Parathyroid adenoma (tissue), 2 donors: ENCODE results near the gene TIMP4.

ENCODE experiments used
- H2AFZ ChIP-seq: fragments of 300-600 bp; sonication (generic); one replicate; pipeline ENCODE4 v1.7.0; 2017; ENCODE audit warnings: antibody characterized with exemption, mild to moderate bottlenecking
- H3K27ac ChIP-seq: fragments of 300-600 bp; sonication (generic); one replicate; pipeline ENCODE4 v1.7.0; 2017
- H3K27me3 ChIP-seq: fragments of 300-600 bp; sonication (generic); one replicate; pipeline ENCODE4 v1.7.0; 2017; ENCODE audit warnings: low read length; ENCODE audit not compliant: control insufficient read depth, insufficient read depth
- H3K36me3 ChIP-seq: fragments of 300-600 bp; sonication (generic); one replicate; pipeline ENCODE4 v1.7.0; 2017; ENCODE audit warnings: low read length; ENCODE audit not compliant: control insufficient read depth, insufficient read depth
- H3K4me1 ChIP-seq: fragments of 300-600 bp; sonication (generic); one replicate; pipeline ENCODE4 v1.7.0; 2017; ENCODE audit warnings: control low read depth
- H3K4me2 ChIP-seq: fragments of 300-600 bp; sonication (generic); one replicate; pipeline ENCODE4 v1.7.0; 2017; ENCODE audit warnings: low read length
- H3K4me3 ChIP-seq: fragments of 300-600 bp; sonication (generic); one replicate; pipeline ENCODE4 v1.7.0; 2017; ENCODE audit warnings: low read depth, low read length
- H3K79me2 ChIP-seq: fragments of 300-600 bp; sonication (generic); one replicate; pipeline ENCODE4 v1.7.0; 2017; ENCODE audit warnings: control low read depth
- H3K9ac ChIP-seq: fragments of 300-600 bp; sonication (generic); one replicate; pipeline ENCODE4 v1.7.0; 2017; ENCODE audit warnings: mild to moderate bottlenecking
- H3K9me3 ChIP-seq: fragments of 300-600 bp; sonication (generic); one replicate; pipeline ENCODE4 v1.7.0; 2017; ENCODE audit warnings: low read length; ENCODE audit not compliant: control insufficient read depth
- TF ChIP-seq, protein P1 (sequence below): fragments of 300-600 bp; sonication (generic); IDR thresholded peaks from one replicate; pipeline ENCODE4 v1.7.0; 2017; ENCODE audit warnings: antibody characterized with exemption, mild to moderate bottlenecking
- donor health status: primary hyperparathyroidism.

The TIMP4 gene

DNA sequence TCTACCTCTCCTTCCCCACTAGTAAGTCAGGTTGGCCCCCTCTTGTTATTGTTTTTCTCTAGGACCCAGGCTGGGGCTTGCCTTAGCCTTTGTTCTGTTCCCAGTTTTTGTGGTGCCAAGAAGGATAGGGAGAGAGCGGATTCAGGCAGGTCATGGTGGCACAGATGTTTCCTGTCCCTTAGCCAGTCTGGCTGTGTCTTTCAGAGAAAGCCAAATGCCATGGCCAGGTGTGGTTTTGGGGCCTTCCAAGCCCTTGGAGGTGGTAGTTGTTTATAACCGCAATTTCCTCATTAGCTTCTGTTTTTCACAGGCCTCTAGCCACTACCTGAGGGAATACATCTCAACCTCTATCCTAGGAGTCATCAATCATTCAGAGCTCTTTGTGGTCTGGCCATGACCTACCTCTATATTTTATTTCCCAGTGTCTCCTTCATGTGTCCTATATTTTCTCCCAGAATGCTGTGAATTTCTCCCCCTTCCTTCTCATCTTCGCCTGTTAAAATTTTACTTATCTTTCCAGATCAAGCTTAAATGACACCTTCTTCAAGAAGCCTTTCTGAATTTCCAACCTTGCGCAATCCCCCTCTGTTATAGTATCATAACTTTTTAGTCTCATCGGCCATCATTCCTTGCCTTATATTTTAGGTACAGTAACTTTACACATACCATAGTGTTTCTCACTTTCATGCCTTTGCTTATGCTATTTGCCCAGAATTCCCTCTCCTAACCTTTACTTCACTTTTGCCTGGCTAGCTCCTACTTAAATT lies 38.2 kb downstream of the TIMP4 start:
- H3K36me3 ChIP-seq = no peaks in the 10 kb centered on the region
- H3K27me3 ChIP-seq = no peaks in the 10 kb centered on the region
- no peak overlapping the region for H3K4me3 ChIP-seq
- H3K9me3 ChIP-seq = no peaks in the 10 kb centered on the region
- TF ChIP-seq, protein P1, sequence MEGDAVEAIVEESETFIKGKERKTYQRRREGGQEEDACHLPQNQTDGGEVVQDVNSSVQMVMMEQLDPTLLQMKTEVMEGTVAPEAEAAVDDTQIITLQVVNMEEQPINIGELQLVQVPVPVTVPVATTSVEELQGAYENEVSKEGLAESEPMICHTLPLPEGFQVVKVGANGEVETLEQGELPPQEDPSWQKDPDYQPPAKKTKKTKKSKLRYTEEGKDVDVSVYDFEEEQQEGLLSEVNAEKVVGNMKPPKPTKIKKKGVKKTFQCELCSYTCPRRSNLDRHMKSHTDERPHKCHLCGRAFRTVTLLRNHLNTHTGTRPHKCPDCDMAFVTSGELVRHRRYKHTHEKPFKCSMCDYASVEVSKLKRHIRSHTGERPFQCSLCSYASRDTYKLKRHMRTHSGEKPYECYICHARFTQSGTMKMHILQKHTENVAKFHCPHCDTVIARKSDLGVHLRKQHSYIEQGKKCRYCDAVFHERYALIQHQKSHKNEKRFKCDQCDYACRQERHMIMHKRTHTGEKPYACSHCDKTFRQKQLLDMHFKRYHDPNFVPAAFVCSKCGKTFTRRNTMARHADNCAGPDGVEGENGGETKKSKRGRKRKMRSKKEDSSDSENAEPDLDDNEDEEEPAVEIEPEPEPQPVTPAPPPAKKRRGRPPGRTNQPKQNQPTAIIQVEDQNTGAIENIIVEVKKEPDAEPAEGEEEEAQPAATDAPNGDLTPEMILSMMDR = no peak
- peaks cover 13% of the 10 kb centered on the region for H3K4me1 ChIP-seq
- H3K4me2 ChIP-seq = no peak overlapping the region
- H2AFZ ChIP-seq = no peak overlapping the region
- no peak overlapping the region for H3K27ac ChIP-seq
- H3K9ac ChIP-seq = no peak overlapping the region
- H3K79me2 ChIP-seq = no peaks in the 10 kb centered on the region

DNA sequence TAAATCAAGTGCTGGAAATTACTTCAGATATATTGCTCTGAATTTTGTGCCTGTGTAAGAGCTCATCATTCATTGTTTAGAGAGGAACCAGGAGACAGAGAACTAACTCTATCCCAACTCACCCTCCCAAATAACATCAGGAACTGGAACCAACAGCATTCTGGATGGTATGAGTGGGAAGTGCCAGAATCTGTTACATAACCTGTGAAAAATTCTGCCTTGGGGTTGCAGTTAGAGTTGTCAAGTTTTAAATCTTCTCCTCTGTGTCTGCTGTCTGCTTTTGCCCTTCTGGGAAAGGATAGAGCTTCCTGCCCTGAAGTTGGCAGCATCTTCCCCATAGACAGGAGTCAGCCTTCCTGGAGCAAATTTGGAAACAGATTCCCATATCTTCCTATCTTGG lies 41.2 kb downstream of the TIMP4 start:
- Histone ChIP-seq H3K79me2 (peaks cover 2% of the 10 kb centered on the region), H2AFZ (no peak overlapping the region), H3K27ac (no peak overlapping the region), H3K9ac (no peak overlapping the region), H3K4me1 (peaks cover 13% of the 10 kb centered on the region), H3K4me3 (no peak overlapping the region), H3K36me3 (no peaks in the 10 kb centered on the region), H3K4me2 (no peak overlapping the region), H3K27me3 (no peaks in the 10 kb centered on the region), H3K9me3 (no peaks in the 10 kb centered on the region)
- TF ChIP-seq, protein P1 = no peak

DNA sequence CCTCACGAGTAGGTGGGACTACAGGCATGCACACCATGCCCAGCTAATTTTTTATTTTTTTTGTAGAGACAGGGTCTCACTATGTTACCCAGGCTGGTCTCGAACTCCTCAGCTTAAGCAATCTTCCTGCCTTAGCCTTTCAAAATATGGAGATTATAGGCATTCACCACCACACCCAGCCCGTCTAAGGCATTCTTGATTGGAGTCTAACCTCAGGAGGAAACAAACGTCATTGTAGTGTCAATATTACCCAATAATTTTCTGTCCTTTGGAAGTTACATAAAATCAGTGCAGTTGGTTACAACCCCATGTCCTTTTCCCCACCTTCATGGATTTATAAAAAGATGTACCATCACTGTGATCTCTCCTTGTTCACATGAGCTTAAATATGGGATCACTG lies 41.8 kb downstream of the TIMP4 start:
- Histone ChIP-seq H3K27ac (no peak overlapping the region), H3K4me3 (no peak overlapping the region), H3K4me1 (peaks cover 13% of the 10 kb centered on the region), H3K79me2 (peaks cover 2% of the 10 kb centered on the region), H3K9me3 (no peaks in the 10 kb centered on the region), H3K27me3 (no peaks in the 10 kb centered on the region), H3K36me3 (no peaks in the 10 kb centered on the region), H3K4me2 (no peak overlapping the region), H2AFZ (no peak overlapping the region), H3K9ac (no peak overlapping the region)
- TF ChIP-seq, protein P1 = no peak

DNA sequence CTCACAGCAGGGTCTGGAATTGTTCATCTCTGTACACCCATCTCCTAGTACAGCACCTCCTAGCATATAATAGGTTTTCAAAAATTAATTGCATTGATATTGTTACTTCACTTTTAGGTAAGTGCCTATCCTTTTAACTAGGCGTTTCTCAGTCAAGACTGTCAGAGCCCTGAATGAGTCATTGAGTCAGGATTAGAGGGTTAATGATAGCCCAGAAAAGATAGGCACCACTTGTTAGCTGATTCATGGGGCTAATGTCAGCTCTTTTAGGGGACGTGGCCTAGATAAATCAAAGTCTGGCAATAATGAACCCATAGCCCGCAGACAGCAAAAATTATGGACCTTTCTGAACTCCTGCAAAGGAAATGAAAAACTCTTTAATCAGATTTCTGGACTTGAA lies 42.9 kb downstream of the TIMP4 start:
- peaks cover 4% of the 10 kb centered on the region for H3K79me2 ChIP-seq
- peaks cover 10% of the 10 kb centered on the region for H3K4me1 ChIP-seq
- H3K4me2 ChIP-seq = no peak overlapping the region
- TF ChIP-seq, protein P1 = no peak
- H3K27ac ChIP-seq = no peak overlapping the region
- no peaks in the 10 kb centered on the region for H3K9me3 ChIP-seq
- no peak overlapping the region for H3K4me3 ChIP-seq
- H2AFZ ChIP-seq = no peak overlapping the region
- H3K36me3 ChIP-seq = no peaks in the 10 kb centered on the region
- H3K9ac ChIP-seq = no peak overlapping the region
- H3K27me3 ChIP-seq = no peaks in the 10 kb centered on the region

DNA sequence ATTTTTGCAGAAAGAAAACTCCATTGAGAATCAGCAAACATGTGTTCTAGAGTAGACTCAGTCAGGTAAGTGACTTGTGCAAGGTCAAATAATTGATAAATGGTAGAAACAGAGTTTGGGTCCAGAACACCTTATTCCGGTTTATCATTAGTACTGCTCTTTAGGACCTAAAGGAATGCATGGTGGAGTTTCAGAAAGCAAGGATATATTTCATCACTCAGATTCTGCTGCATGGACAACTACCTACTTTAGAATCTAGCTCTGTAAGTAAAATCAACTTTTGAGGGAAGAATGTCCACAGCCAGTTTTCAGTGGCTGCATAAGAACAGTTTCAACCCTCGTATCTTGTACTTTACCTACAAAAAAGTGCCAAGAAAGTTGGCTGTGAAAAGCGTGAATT lies 43.6 kb downstream of the TIMP4 start:
- Histone ChIP-seq H3K4me2 (no peak overlapping the region), H3K36me3 (no peaks in the 10 kb centered on the region), H3K9ac (no peak overlapping the region), H3K27ac (no peak overlapping the region), H3K79me2 (peaks cover 8% of the 10 kb centered on the region), H3K4me1 (peaks cover 4% of the 10 kb centered on the region), H3K4me3 (no peak overlapping the region), H3K27me3 (no peaks in the 10 kb centered on the region), H3K9me3 (no peaks in the 10 kb centered on the region), H2AFZ (no peak overlapping the region)
- TF ChIP-seq, protein P1 = no peak
